Kidney (tissue), 14 donors: ENCODE data around the gene COA3. TPM values are rescaled to one million over a fixed set of nuclear protein-coding genes. Genes with fewer than 3 reads are reported as not detected.
A peak's percentile ranks its signal among the peaks of the same experiment; 100 is the strongest.

Experiments used
- DNase-seq, 5 donors: peaks; one replicate each; pipeline ENCODE4 v3.0.0-alpha.2; 2013 to 2020
- FAIRE-seq: peaks from 2 replicates; lab custom pipeline; 2012; peaks lifted over from hg19 to GRCh38; lab: Jason Lieb, UNC
- H3K27ac ChIP-seq, 2 donors: one replicate each; pipeline ENCODE4 v1.7.0; 2013; ENCODE audit warnings: low read depth in 2 of 2, low read length in 2 of 2, inconsistent platforms in 1 of 2
- H3K27me3 ChIP-seq: one replicate; pipeline ENCODE4 v1.7.1; 2013; ENCODE audit warnings: low read length, inconsistent platforms; ENCODE audit not compliant: control insufficient read depth, insufficient read depth
- H3K36me3 ChIP-seq, 3 donors: one replicate each; pipeline versions ENCODE4 v1.7.0 to v1.7.1; 2013; ENCODE audit warnings: low read length in 3 of 3, control low read depth in 1 of 3, inconsistent platforms in 1 of 3; ENCODE audit not compliant: insufficient read depth in 3 of 3, control insufficient read depth in 2 of 3
- H3K4me1 ChIP-seq, 3 donors: one replicate each; pipeline versions ENCODE4 v1.7.0 to v1.7.1; 2013; ENCODE audit warnings: low read length in 3 of 3, inconsistent platforms in 1 of 3, low read depth in 1 of 3; ENCODE audit not compliant: control insufficient read depth in 2 of 3, insufficient read depth in 2 of 3
- H3K4me3 ChIP-seq, 3 donors: one replicate each; pipeline versions ENCODE4 v1.7.0 to v1.8.1; 2013; ENCODE audit warnings: low read length in 3 of 3, control low read depth in 1 of 3, inconsistent platforms in 1 of 3
- H3K9ac ChIP-seq, 3 donors: one replicate each; pipeline versions ENCODE4 v1.7.0 to v1.7.1; 2013; ENCODE audit warnings: low read length in 3 of 3, control low read depth in 1 of 3, inconsistent platforms in 1 of 3
- H3K9me3 ChIP-seq, 3 donors: one replicate each; pipeline versions ENCODE4 v1.7.0 to v1.7.1; 2013; ENCODE audit warnings: low read length in 3 of 3, control low read depth in 1 of 3, inconsistent platforms in 1 of 3; ENCODE audit not compliant: control insufficient read depth in 2 of 3, insufficient read depth in 1 of 3
- CTCF ChIP-seq: IDR thresholded peaks from 3 replicates; pipeline ENCODE4 v1.5.1; 2012; ENCODE audit warnings: mild to moderate bottlenecking, moderate library complexity, borderline replicate concordance; ENCODE audit not compliant: insufficient read depth; ENCODE audit errors: extremely low read depth
- intact Hi-C: fragments of 100-400 bp; cut with DNase I; formaldehyde crosslinking; loops from one replicate; pipeline ENCODE4 v1.11.1; 2022
- polyA plus RNA-seq: library from polyadenylated mRNA; stranded (reverse); fragments of 350-450 nt; fragmentation: Illumina TruSeq; extraction: RNeasy Lipid Tissue Mini Kit (QIAGEN cat#74804); gene quantifications from one replicate; pipeline ENCODE4 v1.2.3, GENCODE V29; 2014; ENCODE audit warnings: low read depth, low replicate concordance; ENCODE audit not compliant: insufficient read depth
- total RNA-seq: library from RNA; stranded (reverse); fragmentation: NEBNext Ultra II Directional; extraction: Animal tissue kit (Norgen Biotek cat#: 25700); gene quantifications from one replicate; pipeline ENCODE4 v1.2.1, GENCODE V29; 2021
- donor health status: control.
- donor health status: control.
- donor health status: control.
- donor health status: control.
- donor health status: control.
- donor health status: DM: yes; HTN: yes; CAD: no.
- donor health status: Normal renal cell carcinoma (clear cell type).

The COA3 gene
- total and polyA plus RNA-seq, 2 donors from 2014 or later, result 144 to 656 TPM

- Histone ChIP-seq H3K9ac (no peak overlapping the region), H3K36me3 (peaks cover 0 to 4% (median 0%) of the 10 kb centered on the region in 3 donors), H3K27me3 (no peaks in the 10 kb centered on the region), H3K4me1 (peaks cover 0 to 11% (median 7%) of the 10 kb centered on the region in 3 donors), H3K4me3 (no peak overlapping the region), H3K27ac (no peak overlapping the region), H3K9me3 (no peaks in the 10 kb centered on the region)
- TF ChIP-seq CTCF, result no peak
- DNase-seq (no peak), FAIRE-seq (no peak)
- intact Hi-C loops, result no loop called here
Measured at GRCh38 chr17:42791948-42792347, 6.6 kb downstream of the COA3 start.

GRCh38 chr17:42787266-42787665, 11.2 kb downstream of the COA3 start:
- Histone ChIP-seq H3K9ac (no peak overlapping the region), H3K4me1 (peaks cover 0 to 6% (median 2%) of the 10 kb centered on the region in 3 donors), H3K9me3 (no peaks in the 10 kb centered on the region), H3K36me3 (peaks cover 0 to 8% (median 0%) of the 10 kb centered on the region in 3 donors), H3K27me3 (peaks cover 35% of the 10 kb centered on the region), H3K4me3 (no peak overlapping the region), H3K27ac (peak overlapping the region; percentile 6 to 23)
- peak in 1 of 5 donors; percentile 51 for DNase-seq
- no peak for TF ChIP-seq CTCF
- intact Hi-C loops, result no loop called here
- no peak for FAIRE-seq

- DNase-seq (peak in 2 of 5 donors; percentile 52 to 66), FAIRE-seq (no peak)
- peak overlapping the region in 1 of 3 donors; percentile 58 for H3K9ac ChIP-seq
- peaks cover 0 to 8% (median 2%) of the 10 kb centered on the region in 3 donors for H3K4me1 ChIP-seq
- peak overlapping the region; percentile 55 to 60 for H3K27ac ChIP-seq
- H3K9me3 ChIP-seq, result no peaks in the 10 kb centered on the region
- no peak for TF ChIP-seq CTCF
- intact Hi-C loops, result no loop called here
- H3K4me3 ChIP-seq, result peak overlapping the region in 1 of 3 donors; percentile 79
- H3K27me3 ChIP-seq, result peaks cover 44% of the 10 kb centered on the region
- peaks cover 0 to 8% (median 0%) of the 10 kb centered on the region in 3 donors for H3K36me3 ChIP-seq
Measured at GRCh38 chr17:42784811-42785592, 13.5 kb downstream of the COA3 start.
